ENCODE data around the gene DAGLA. TPM values are rescaled to one million over a fixed set of nuclear protein-coding genes. Genes with fewer than 3 reads are reported as not detected.

DAGLA gene
- total RNA-seq, 2 experiments from 2014 or later: 0.05 TPM; not detected in 1

GRCh38 chr11:61737636-61738386, 57.6 kb downstream of the DAGLA start:
- no peak for ATAC-seq
- Mint-ChIP-seq H3K27ac (no peak overlapping the region), H3K9me3 (no peaks in the 10 kb centered on the region), H3K4me1 (ENCODE audit: low read depth) (peaks cover 1% of the 10 kb centered on the region), H3K4me3 (no peak overlapping the region), H3K36me3 (ENCODE audit: low read depth) (no peaks in the 10 kb centered on the region), H3K27me3 (no peaks in the 10 kb centered on the region)
- no peak for DNase-seq
- ChIA-PET CTCF (interaction anchor here (2.3 kb wide), 1 partner anchor 10 kb away, joined by 7 read pairs; no protein-coding TSS in a partner anchor), POLR2A (no interaction called here)
- intact Hi-C loops (cut with micrococcal nuclease): no loop called here
- TF ChIP-seq CTCF (IDR thresholded peaks at IDR 0.05): no peak

GRCh38 chr11:61738776-61739175, 58.6 kb downstream of the DAGLA start:
- H3K36me3 Mint-ChIP-seq (ENCODE audit: low read depth): no peaks in the 10 kb centered on the region
- H3K27ac Mint-ChIP-seq: no peak overlapping the region
- H3K4me1 Mint-ChIP-seq (ENCODE audit: low read depth): no peaks in the 10 kb centered on the region
- no peak overlapping the region for H3K4me3 Mint-ChIP-seq
- ATAC-seq (no peak), DNase-seq (no peak)
- CTCF ChIA-PET: interaction anchor here (1.5 to 2.3 kb wide), 2 partner anchors 9 to 57 kb away, joined by 4 to 7 read pairs; no protein-coding TSS in a partner anchor
- no peak for TF ChIP-seq CTCF (IDR thresholded peaks at IDR 0.05)
- intact Hi-C loops (cut with micrococcal nuclease): no loop called here
- H3K27me3 Mint-ChIP-seq: no peaks in the 10 kb centered on the region
- POLR2A ChIA-PET: no interaction called here
- no peaks in the 10 kb centered on the region for H3K9me3 Mint-ChIP-seq

- Mint-ChIP-seq H3K27me3 (no peaks in the 10 kb centered on the region), H3K36me3 (ENCODE audit: low read depth) (no peaks in the 10 kb centered on the region), H3K4me1 (ENCODE audit: low read depth) (no peaks in the 10 kb centered on the region), H3K27ac (no peak overlapping the region), H3K9me3 (no peaks in the 10 kb centered on the region), H3K4me3 (no peak overlapping the region)
- CTCF ChIA-PET: interaction anchor here (1.5 to 2.3 kb wide), 2 partner anchors 9 to 58 kb away, joined by 4 to 7 read pairs; no protein-coding TSS in a partner anchor
- POLR2A ChIA-PET: no interaction called here
- intact Hi-C loops (cut with micrococcal nuclease): no loop called here
- DNase-seq (no peak), ATAC-seq (no peak)
- TF ChIP-seq CTCF (IDR thresholded peaks at IDR 0.05): no peak
These were observed 59.2 kb downstream of the DAGLA start for GRCh38 chr11:61739413-61739812.

- H3K27me3 Mint-ChIP-seq: no peaks in the 10 kb centered on the region
- no peaks in the 10 kb centered on the region for H3K4me1 Mint-ChIP-seq (ENCODE audit: low read depth)
- H3K36me3 Mint-ChIP-seq (ENCODE audit: low read depth): no peaks in the 10 kb centered on the region
- no peak for TF ChIP-seq CTCF (IDR thresholded peaks at IDR 0.05)
- POLR2A ChIA-PET: no interaction called here
- intact Hi-C loops (cut with micrococcal nuclease): no loop called here
- no peaks in the 10 kb centered on the region for H3K9me3 Mint-ChIP-seq
- no peak overlapping the region for H3K27ac Mint-ChIP-seq
- no peak overlapping the region for H3K4me3 Mint-ChIP-seq
- CTCF ChIA-PET: interaction anchor here (1.5 to 2.3 kb wide), 2 partner anchors 8 to 58 kb away, joined by 4 to 7 read pairs; no protein-coding TSS in a partner anchor
- ATAC-seq: no peak
- DNase-seq: no peak
These were observed 59.8 kb downstream of the DAGLA start for GRCh38 chr11:61739966-61740365.

- POLR2A ChIA-PET: no interaction called here
- ATAC-seq (no peak), DNase-seq (no peak)
- intact Hi-C loops (cut with micrococcal nuclease): no loop called here
- H3K36me3 Mint-ChIP-seq (ENCODE audit: low read depth): no peaks in the 10 kb centered on the region
- H3K27ac Mint-ChIP-seq: no peak overlapping the region
- TF ChIP-seq CTCF (IDR thresholded peaks at IDR 0.05): no peak
- H3K9me3 Mint-ChIP-seq: no peaks in the 10 kb centered on the region
- H3K4me1 Mint-ChIP-seq (ENCODE audit: low read depth): no peaks in the 10 kb centered on the region
- no peaks in the 10 kb centered on the region for H3K27me3 Mint-ChIP-seq
- H3K4me3 Mint-ChIP-seq: no peak overlapping the region
- CTCF ChIA-PET: interaction anchor here (1.6 kb wide), 1 partner anchor 9 kb away, joined by 5 read pairs; no protein-coding TSS in a partner anchor
These were observed 62.2 kb downstream of the DAGLA start for GRCh38 chr11:61742391-61742790.

All from activated CD8-positive, alpha-beta T cell treated with anti-CD3 and anti-CD28 coated beads for 36 hours (primary cell).